OCI-M2 (cell line): ENCODE data around the gene JAM3.
"Not testable (repeated sequence)": the region's sequence is repeated elsewhere in the genome, so short reads cannot be mapped to it uniquely, and the experiment has no call there.

ENCODE experiments used
- DNase-seq: peaks from one replicate; lab custom pipeline; 2025; ENCODE audit not compliant: unreplicated experiment; lab: John Stamatoyannopoulos, UW

The JAM3 gene

GRCh38 chr11:134173296-134173695, 104.4 kb downstream of the JAM3 start:
- DNase-seq: no peak

DNA sequence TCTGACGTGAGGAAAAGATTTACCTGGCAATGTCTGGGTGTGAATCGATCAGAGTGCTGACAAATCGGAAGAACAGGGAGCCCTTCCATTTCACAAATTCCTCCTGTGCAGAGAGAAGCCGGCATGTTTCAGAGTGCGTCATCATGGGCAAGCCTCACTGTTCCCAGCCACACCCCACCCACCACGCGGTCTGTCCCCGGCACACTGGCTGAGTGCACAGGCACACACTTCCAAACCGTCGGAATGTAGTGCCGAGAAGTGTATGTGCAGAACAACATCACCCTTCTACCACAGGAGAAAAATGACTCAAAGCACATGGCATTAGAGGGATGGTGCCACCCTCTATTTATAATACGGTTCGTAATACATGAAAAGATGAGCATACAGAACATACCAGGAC, 107.4 kb downstream of the JAM3 start:
- DNase-seq: no peak

- no peak for DNase-seq
Measured at GRCh38 chr11:134178032-134178674, 109.3 kb downstream of the JAM3 start.

DNA sequence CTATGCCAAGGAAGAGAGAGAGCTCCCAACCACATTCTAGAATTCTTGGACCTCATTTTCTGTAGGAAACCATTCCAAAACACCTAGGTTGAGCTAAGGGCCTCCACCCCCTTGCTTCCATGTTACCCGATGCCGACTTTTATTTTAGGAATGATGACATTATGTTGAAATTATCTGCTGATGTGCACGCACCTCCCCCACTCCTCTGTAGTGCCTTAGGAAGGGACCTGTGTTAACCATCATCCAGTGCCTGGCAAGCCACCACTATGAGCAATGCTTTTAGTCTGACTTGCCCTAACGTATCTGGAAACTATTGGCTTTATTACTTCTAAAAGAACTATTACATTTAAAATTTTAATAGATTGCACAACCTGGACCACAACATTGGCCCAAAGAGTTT, 112.8 kb downstream of the JAM3 start:
- no peak for DNase-seq

DNA sequence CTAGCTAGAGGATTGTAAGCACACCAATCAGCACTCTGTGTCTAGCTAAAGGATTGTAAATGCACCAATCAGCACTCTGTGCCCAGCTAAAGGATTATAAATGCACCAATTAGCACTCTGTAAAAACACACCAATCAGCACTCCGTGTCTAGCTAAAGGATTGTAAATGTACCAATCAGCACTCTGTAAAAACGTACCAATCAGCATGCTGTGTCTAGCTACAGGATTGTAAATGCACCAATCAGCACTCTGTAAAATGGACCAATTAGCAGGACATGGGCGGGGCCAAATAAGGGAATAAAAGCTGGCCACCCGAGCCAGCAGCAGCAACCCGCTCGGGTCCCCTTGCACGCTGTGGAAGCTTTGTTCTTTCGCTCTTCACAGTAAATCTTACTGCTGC, 119.2 kb downstream of the JAM3 start:
- not testable (repeated sequence) for DNase-seq

GRCh38 chr11:134196756-134197155, 127.9 kb downstream of the JAM3 start:
- DNase-seq: no peak

GRCh38 chr11:134199531-134199930, 130.7 kb downstream of the JAM3 start:
- no peak for DNase-seq

- no peak for DNase-seq
Measured at GRCh38 chr11:134200688-134201087, 131.8 kb downstream of the JAM3 start.
